DND-41 (cell line): ENCODE data around the gene PLEKHA5.

Experiments
- ATAC-seq: fragments of 200-7000 bp; cut with Tn5 transposase; 3 replicates; pipeline ENCODE4 v1.9.1; 2021; ENCODE audit warnings: low read depth; ENCODE audit not compliant: insufficient read depth
- DNase-seq: peaks from one replicate; pipeline ENCODE4 v3.0.0-alpha.2; 2020
- H2AFZ ChIP-seq: 2 replicates; pipeline ENCODE4 v1.6.0; 2012; ENCODE audit warnings: low read depth, low read length
- H3K27ac ChIP-seq: 2 replicates; pipeline ENCODE4 v1.5.1; 2012; ENCODE audit warnings: low read length, inconsistent platforms
- H3K27me3 ChIP-seq: fragments of 200-600 bp; sonication (generic); 2 replicates; pipeline ENCODE4 v1.6.0; 2012; ENCODE audit warnings: low read length, mild to moderate bottlenecking, inconsistent platforms; ENCODE audit not compliant: insufficient read depth, poor library complexity
- H3K36me3 ChIP-seq: 2 replicates; pipeline ENCODE4 v1.5.1; 2012; ENCODE audit warnings: low read length, inconsistent platforms; ENCODE audit not compliant: insufficient read depth
- H3K4me1 ChIP-seq: 2 replicates; pipeline ENCODE4 v1.5.1; 2012; ENCODE audit warnings: mild to moderate bottlenecking, low read length; ENCODE audit not compliant: insufficient read depth
- H3K4me2 ChIP-seq: 2 replicates; pipeline ENCODE4 v1.6.0; 2012; ENCODE audit warnings: mild to moderate bottlenecking, moderate library complexity, low read length, inconsistent platforms; ENCODE audit not compliant: insufficient read depth
- H3K4me3 ChIP-seq, 2 experiments: fragments of 200-600 bp in 1 of 2; shearing (Covaris generic) in 1 of 2; 2 replicates each; pipeline ENCODE4 v1.5.1; 2012 to 2016; ENCODE audit warnings: inconsistent platforms in 2 of 2, low read length in 2 of 2, mild to moderate bottlenecking in 2 of 2, low read depth in 1 of 2, moderate library complexity in 1 of 2
- H3K79me2 ChIP-seq: 2 replicates; pipeline ENCODE4 v1.6.0; 2012; ENCODE audit warnings: low read length, inconsistent platforms; ENCODE audit not compliant: insufficient read depth
- H3K9ac ChIP-seq: 2 replicates; pipeline ENCODE4 v1.6.0; 2012; ENCODE audit warnings: low read depth, mild to moderate bottlenecking, inconsistent platforms, low read length, moderate library complexity
- H3K9me3 ChIP-seq: 2 replicates; pipeline ENCODE4 v1.5.1; 2012; ENCODE audit warnings: low read length, moderate library complexity, mild to moderate bottlenecking, inconsistent platforms; ENCODE audit not compliant: insufficient read depth, severe bottlenecking
- H4K20me1 ChIP-seq: 2 replicates; pipeline ENCODE4 v1.6.0; 2012; ENCODE audit warnings: low read length; ENCODE audit not compliant: insufficient read depth
- CTCF ChIP-seq: IDR thresholded peaks from 2 replicates; pipeline ENCODE4 v1.5.1; 2012; ENCODE audit warnings: borderline replicate concordance, low read length, moderate library complexity, mild to moderate bottlenecking; ENCODE audit not compliant: poor library complexity, severe bottlenecking; ENCODE audit errors: extremely low read depth
- EZH2 ChIP-seq: IDR thresholded peaks from 3 replicates; pipeline ENCODE4 v1.6.1; 2012; ENCODE audit warnings: borderline replicate concordance, low read depth, mild to moderate bottlenecking, moderate library complexity, low read length, inconsistent platforms; ENCODE audit not compliant: severe bottlenecking

The PLEKHA5 gene

GRCh38 chr12:19376691-19377090, 247.2 kb downstream of the PLEKHA5 start:
- Histone ChIP-seq H3K9me3 (no peaks in the 10 kb centered on the region), H3K27ac (no peak overlapping the region), H3K9ac (no peak overlapping the region), H3K4me1 (no peaks in the 10 kb centered on the region), H3K36me3 (peaks cover under 1% of the 10 kb centered on the region; the same call in 1 of the 2 replicates), H3K79me2 (no peaks in the 10 kb centered on the region), H3K27me3 (no peaks in the 10 kb centered on the region), H2AFZ (no peak overlapping the region), H3K4me2 (no peak overlapping the region), H4K20me1 (no peaks in the 10 kb centered on the region), H3K4me3 (no peak overlapping the region)
- DNase-seq (no peak), ATAC-seq (no peak)
- TF ChIP-seq EZH2 (no peak), CTCF (no peak)

- no peak overlapping the region for H3K9ac ChIP-seq
- no peaks in the 10 kb centered on the region for H3K36me3 ChIP-seq
- ATAC-seq (0 out of 3 replicates have a peak, but pooled peaks have one; percentile 37), DNase-seq (no peak)
- no peaks in the 10 kb centered on the region for H3K79me2 ChIP-seq
- H3K27ac ChIP-seq, result no peak overlapping the region
- H3K9me3 ChIP-seq, result no peaks in the 10 kb centered on the region
- no peak overlapping the region for H3K4me3 ChIP-seq
- H4K20me1 ChIP-seq, result no peaks in the 10 kb centered on the region
- TF ChIP-seq EZH2 (no peak), CTCF (no peak)
- H2AFZ ChIP-seq, result no peak overlapping the region
- H3K4me1 ChIP-seq, result no peaks in the 10 kb centered on the region
- H3K4me2 ChIP-seq, result no peak overlapping the region
- H3K27me3 ChIP-seq, result no peaks in the 10 kb centered on the region
These were observed 252.6 kb downstream of the PLEKHA5 start for GRCh38 chr12:19382111-19382526.

- H3K4me3 ChIP-seq, result no peak overlapping the region
- H3K27me3 ChIP-seq, result no peaks in the 10 kb centered on the region
- no peak overlapping the region for H2AFZ ChIP-seq
- no peaks in the 10 kb centered on the region for H4K20me1 ChIP-seq
- H3K4me2 ChIP-seq, result no peak overlapping the region
- TF ChIP-seq EZH2, result no peak
- TF ChIP-seq CTCF, result no peak
- H3K9ac ChIP-seq, result no peak overlapping the region
- DNase-seq, result no peak
- no peaks in the 10 kb centered on the region for H3K9me3 ChIP-seq
- H3K4me1 ChIP-seq, result no peaks in the 10 kb centered on the region
- no peaks in the 10 kb centered on the region for H3K79me2 ChIP-seq
- no peak overlapping the region for H3K27ac ChIP-seq
- ATAC-seq, result no peak
- H3K36me3 ChIP-seq, result no peaks in the 10 kb centered on the region
These were observed 253.0 kb downstream of the PLEKHA5 start for GRCh38 chr12:19382563-19382962.

- Histone ChIP-seq H3K4me2 (no peak overlapping the region), H3K27ac (no peak overlapping the region), H2AFZ (no peak overlapping the region), H3K79me2 (no peaks in the 10 kb centered on the region), H3K4me1 (no peaks in the 10 kb centered on the region), H3K36me3 (no peaks in the 10 kb centered on the region), H3K9me3 (no peaks in the 10 kb centered on the region), H3K9ac (no peak overlapping the region), H4K20me1 (no peaks in the 10 kb centered on the region), H3K27me3 (no peaks in the 10 kb centered on the region), H3K4me3 (no peak overlapping the region)
- ATAC-seq (no peak), DNase-seq (no peak)
- TF ChIP-seq EZH2 (no peak), CTCF (no peak)
These were observed 257.6 kb downstream of the PLEKHA5 start for GRCh38 chr12:19387161-19387560.
